Measurements from ENCODE around the gene PTPRA.

The PTPRA gene

GRCh38 chr20:2878515-2878914, 5.2 kb downstream of the PTPRA start:
- no peaks in the 10 kb centered on the region for H3K9me3 ChIP-seq (ENCODE audit: insufficient read depth, low read length)

GRCh38 chr20:2879146-2879545, 5.9 kb downstream of the PTPRA start:
- DNase-seq (ENCODE audit: low read depth, low spot score): no peak
- peaks cover 7% of the 10 kb centered on the region for H3K36me3 ChIP-seq (ENCODE audit: insufficient read depth, insufficient read length, low read length)
- no peak overlapping the region for H3K9ac ChIP-seq (ENCODE audit: insufficient read length, low read depth)
- no peaks in the 10 kb centered on the region for H3K4me1 ChIP-seq (ENCODE audit: insufficient read depth, insufficient read length)
- no peaks in the 10 kb centered on the region for H3K27me3 ChIP-seq (ENCODE audit: insufficient read depth, insufficient read length)
- TF ChIP-seq YY1 (IDR thresholded peaks at IDR 0.05; ENCODE audit: insufficient read depth, insufficient read length) (no peak), ZNF274 (IDR thresholded peaks at IDR 0.05; ENCODE audit: low read depth, low read length) (no peak), SUZ12 (IDR thresholded peaks at IDR 0.05; ENCODE audit: extremely low read depth, insufficient read depth, insufficient read length) (no peak)
- no peak overlapping the region for H3K4me3 ChIP-seq (ENCODE audit: insufficient read length, low read depth)
- H3K9me3 ChIP-seq (ENCODE audit: insufficient read depth, low read length): no peaks in the 10 kb centered on the region

More at GRCh38 chr20:2878515-2878914, 5.2 kb downstream of the PTPRA start:
- H3K27me3 ChIP-seq (ENCODE audit: insufficient read depth, insufficient read length): no peaks in the 10 kb centered on the region
- H3K4me3 ChIP-seq (ENCODE audit: insufficient read length, low read depth): no peak overlapping the region
- no peak overlapping the region for H3K9ac ChIP-seq (ENCODE audit: insufficient read length, low read depth)
- H3K4me1 ChIP-seq (ENCODE audit: insufficient read depth, insufficient read length): no peaks in the 10 kb centered on the region
- DNase-seq (ENCODE audit: low read depth, low spot score): no peak
- peaks cover 7% of the 10 kb centered on the region for H3K36me3 ChIP-seq (ENCODE audit: insufficient read depth, insufficient read length, low read length)
- TF ChIP-seq YY1 (IDR thresholded peaks at IDR 0.05; ENCODE audit: insufficient read depth, insufficient read length): no peak
- no peak for TF ChIP-seq ZNF274 (IDR thresholded peaks at IDR 0.05; ENCODE audit: low read depth, low read length)

GRCh38 chr20:2880650-2881049, 7.4 kb downstream of the PTPRA start:
- peaks cover 3% of the 10 kb centered on the region for H3K36me3 ChIP-seq (ENCODE audit: insufficient read depth, insufficient read length, low read length)
- DNase-seq (ENCODE audit: low read depth, low spot score): no peak
- no peaks in the 10 kb centered on the region for H3K27me3 ChIP-seq (ENCODE audit: insufficient read depth, insufficient read length)
- no peaks in the 10 kb centered on the region for H3K4me1 ChIP-seq (ENCODE audit: insufficient read depth, insufficient read length)
- no peaks in the 10 kb centered on the region for H3K9me3 ChIP-seq (ENCODE audit: insufficient read depth, low read length)
- TF ChIP-seq ZNF274 (IDR thresholded peaks at IDR 0.05; ENCODE audit: low read depth, low read length) (no peak), YY1 (IDR thresholded peaks at IDR 0.05; ENCODE audit: insufficient read depth, insufficient read length) (no peak), SUZ12 (IDR thresholded peaks at IDR 0.05; ENCODE audit: extremely low read depth, insufficient read depth, insufficient read length) (no peak)
- no peak overlapping the region for H3K4me3 ChIP-seq (ENCODE audit: insufficient read length, low read depth)
- no peak overlapping the region for H3K9ac ChIP-seq (ENCODE audit: insufficient read length, low read depth)

- no peaks in the 10 kb centered on the region for H3K9me3 ChIP-seq (ENCODE audit: insufficient read depth, low read length)
- H3K9ac ChIP-seq (ENCODE audit: insufficient read length, low read depth): no peak overlapping the region
- DNase-seq (ENCODE audit: low read depth, low spot score): no peak
- H3K27me3 ChIP-seq (ENCODE audit: insufficient read depth, insufficient read length): no peaks in the 10 kb centered on the region
- no peak for TF ChIP-seq SUZ12 (IDR thresholded peaks at IDR 0.05; ENCODE audit: extremely low read depth, insufficient read depth, insufficient read length)
- no peak for TF ChIP-seq ZNF274 (IDR thresholded peaks at IDR 0.05; ENCODE audit: low read depth, low read length)
- no peak for TF ChIP-seq YY1 (IDR thresholded peaks at IDR 0.05; ENCODE audit: insufficient read depth, insufficient read length)
- H3K4me3 ChIP-seq (ENCODE audit: insufficient read length, low read depth): no peak overlapping the region
- no peaks in the 10 kb centered on the region for H3K36me3 ChIP-seq (ENCODE audit: insufficient read depth, insufficient read length, low read length)
- no peaks in the 10 kb centered on the region for H3K4me1 ChIP-seq (ENCODE audit: insufficient read depth, insufficient read length)
Measured at GRCh38 chr20:2883726-2884637, 10.7 kb downstream of the PTPRA start.

GRCh38 chr20:2887715-2888114, 14.4 kb downstream of the PTPRA start:
- no peaks in the 10 kb centered on the region for H3K4me1 ChIP-seq (ENCODE audit: insufficient read depth, insufficient read length)
- H3K4me3 ChIP-seq (ENCODE audit: insufficient read length, low read depth): no peak overlapping the region
- no peak overlapping the region for H3K9ac ChIP-seq (ENCODE audit: insufficient read length, low read depth)
- no peak for DNase-seq (ENCODE audit: low read depth, low spot score)
- H3K9me3 ChIP-seq (ENCODE audit: insufficient read depth, low read length): no peaks in the 10 kb centered on the region
- H3K36me3 ChIP-seq (ENCODE audit: insufficient read depth, insufficient read length, low read length): peaks cover 2% of the 10 kb centered on the region
- H3K27me3 ChIP-seq (ENCODE audit: insufficient read depth, insufficient read length): no peaks in the 10 kb centered on the region
- no peak for TF ChIP-seq SUZ12 (IDR thresholded peaks at IDR 0.05; ENCODE audit: extremely low read depth, insufficient read depth, insufficient read length)
- no peak for TF ChIP-seq YY1 (IDR thresholded peaks at IDR 0.05; ENCODE audit: insufficient read depth, insufficient read length)
- no peak for TF ChIP-seq ZNF274 (IDR thresholded peaks at IDR 0.05; ENCODE audit: low read depth, low read length)

GRCh38 chr20:2888224-2888955, 15.1 kb downstream of the PTPRA start:
- Histone ChIP-seq H3K27me3 (ENCODE audit: insufficient read depth, insufficient read length) (no peaks in the 10 kb centered on the region), H3K9me3 (ENCODE audit: insufficient read depth, low read length) (no peaks in the 10 kb centered on the region), H3K4me3 (ENCODE audit: insufficient read length, low read depth) (no peak overlapping the region), H3K9ac (ENCODE audit: insufficient read length, low read depth) (no peak overlapping the region), H3K36me3 (ENCODE audit: insufficient read depth, insufficient read length, low read length) (peaks cover 2% of the 10 kb centered on the region), H3K4me1 (ENCODE audit: insufficient read depth, insufficient read length) (no peaks in the 10 kb centered on the region)
- TF ChIP-seq SUZ12 (IDR thresholded peaks at IDR 0.05; ENCODE audit: extremely low read depth, insufficient read depth, insufficient read length) (no peak), ZNF274 (IDR thresholded peaks at IDR 0.05; ENCODE audit: low read depth, low read length) (no peak), YY1 (IDR thresholded peaks at IDR 0.05; ENCODE audit: insufficient read depth, insufficient read length) (no peak)
- DNase-seq (ENCODE audit: low read depth, low spot score): no peak

GRCh38 chr20:2889209-2889608, 15.9 kb downstream of the PTPRA start:
- DNase-seq (ENCODE audit: low read depth, low spot score): no peak
- TF ChIP-seq SUZ12 (IDR thresholded peaks at IDR 0.05; ENCODE audit: extremely low read depth, insufficient read depth, insufficient read length) (no peak), ZNF274 (IDR thresholded peaks at IDR 0.05; ENCODE audit: low read depth, low read length) (no peak), YY1 (IDR thresholded peaks at IDR 0.05; ENCODE audit: insufficient read depth, insufficient read length) (no peak)
- H3K27me3 ChIP-seq (ENCODE audit: insufficient read depth, insufficient read length): no peaks in the 10 kb centered on the region
- H3K4me3 ChIP-seq (ENCODE audit: insufficient read length, low read depth): no peak overlapping the region
- H3K36me3 ChIP-seq (ENCODE audit: insufficient read depth, insufficient read length, low read length): peaks cover 2% of the 10 kb centered on the region
- no peak overlapping the region for H3K9ac ChIP-seq (ENCODE audit: insufficient read length, low read depth)
- no peaks in the 10 kb centered on the region for H3K4me1 ChIP-seq (ENCODE audit: insufficient read depth, insufficient read length)
- H3K9me3 ChIP-seq (ENCODE audit: insufficient read depth, low read length): no peaks in the 10 kb centered on the region; the same call in 1 of the 2 replicates

Measured in NT2/D1 (cell line).